Activated CD4-positive, alpha-beta T cell treated with anti-CD3 and anti-CD28 coated beads, Interleukin-2, amount 50 U/mL, for 24 hours (primary cell): ENCODE data around the gene DTYMK.

Experiments used
- DNase-seq, 2 donors: peaks; one replicate each; pipeline ENCODE4 v3.0.0-alpha.2; 2020; ENCODE audit warnings: low read depth in 1 of 2, low spot score in 1 of 2

DTYMK gene

GRCh38 chr2:241649927-241650326 lies 36.7 kb downstream of the DTYMK start:
- DNase-seq: no peak

- no peak for DNase-seq
These were observed 37.2 kb downstream of the DTYMK start for GRCh38 chr2:241649404-241649803.

GRCh38 chr2:241648453-241648852 lies 38.2 kb downstream of the DTYMK start:
- DNase-seq: no peak

- DNase-seq: no peak
These were observed 40.5 kb downstream of the DTYMK start for GRCh38 chr2:241645915-241646645.

- DNase-seq: no peak
These were observed 41.3 kb downstream of the DTYMK start for GRCh38 chr2:241645056-241645914.

- no peak for DNase-seq
These were observed 45.0 kb downstream of the DTYMK start for GRCh38 chr2:241641631-241642030.

GRCh38 chr2:241640165-241640795 lies 46.3 kb downstream of the DTYMK start:
- no peak for DNase-seq

GRCh38 chr2:241639385-241639784 lies 47.2 kb downstream of the DTYMK start:
- DNase-seq: no peak

- DNase-seq: no peak
These were observed 47.7 kb downstream of the DTYMK start for GRCh38 chr2:241638940-241639339.

GRCh38 chr2:241637795-241638660 lies 48.6 kb downstream of the DTYMK start:
- peak in 1 of 2 donors; percentile 44 for DNase-seq

GRCh38 chr2:241637018-241637794 lies 49.4 kb downstream of the DTYMK start, which contains the start of the genes ATG4B and THAP4:
ATG4B (plus strand) TSS chr2:241637693; CDS start chr2:241637715, 22 bp downstream.
THAP4 (minus strand) TSS chr2:241637158; CDS start chr2:241637017, 141 bp downstream.
- DNase-seq: peak; percentile 60

- DNase-seq: peak in 1 of 2 donors; percentile 21
These were observed 50.2 kb downstream of the DTYMK start for GRCh38 chr2:241636182-241637017.

GRCh38 chr2:241635756-241636155 lies 50.9 kb downstream of the DTYMK start:
- no peak for DNase-seq

GRCh38 chr2:241633561-241633960 lies 53.1 kb downstream of the DTYMK start:
- no peak for DNase-seq

GRCh38 chr2:241632478-241633325 lies 53.9 kb downstream of the DTYMK start:
- DNase-seq: no peak

GRCh38 chr2:241629762-241630435 lies 56.7 kb downstream of the DTYMK start:
- DNase-seq: no peak

- no peak for DNase-seq
These were observed 58.9 kb downstream of the DTYMK start for GRCh38 chr2:241627675-241628074.
